ENCODE measurements around the gene KNDC1.
"Not testable (repeated sequence)": the region's sequence is repeated elsewhere in the genome, so short reads cannot be mapped to it uniquely, and the experiment has no call there.

The KNDC1 gene

GRCh38 chr10:133159950-133160825 is at the start of gene KNDC1:
KNDC1 (plus strand) TSS chr10:133160219; CDS start chr10:133160468, 249 bp downstream.
- DNase-seq, result no peak

GRCh38 chr10:133110609-133111275 is 49.3 kb upstream of the KNDC1 start:
- DNase-seq, result no peak

- DNase-seq, result not testable (repeated sequence)
These were observed 48.4 kb upstream of the KNDC1 start for GRCh38 chr10:133111640-133112039.

GRCh38 chr10:133113146-133113830 is 46.7 kb upstream of the KNDC1 start:
- no peak for DNase-seq

- no peak for DNase-seq
These were observed 46.2 kb upstream of the KNDC1 start for GRCh38 chr10:133113847-133114246.

- no peak for DNase-seq
These were observed 45.8 kb upstream of the KNDC1 start for GRCh38 chr10:133114251-133114650.

GRCh38 chr10:133114726-133115452 is 45.1 kb upstream of the KNDC1 start:
- DNase-seq, result no peak

GRCh38 chr10:133115453-133115842 is 44.6 kb upstream of the KNDC1 start:
- no peak for DNase-seq

GRCh38 chr10:133115976-133116375 is 44.0 kb upstream of the KNDC1 start:
- DNase-seq, result no peak

GRCh38 chr10:133116455-133116854 is 43.6 kb upstream of the KNDC1 start:
- no peak for DNase-seq

- DNase-seq, result no peak
These were observed 42.9 kb upstream of the KNDC1 start for GRCh38 chr10:133117036-133117687.

- DNase-seq, result no peak
These were observed 42.3 kb upstream of the KNDC1 start for GRCh38 chr10:133117688-133118071.

- no peak for DNase-seq
These were observed 38.5 kb upstream of the KNDC1 start for GRCh38 chr10:133121479-133121878.

- no peak for DNase-seq
These were observed 37.7 kb upstream of the KNDC1 start for GRCh38 chr10:133122171-133122935.

GRCh38 chr10:133123050-133123745 is 36.8 kb upstream of the KNDC1 start:
- no peak for DNase-seq

- DNase-seq, result no peak
These were observed 36.2 kb upstream of the KNDC1 start for GRCh38 chr10:133123746-133124356.

GRCh38 chr10:133124357-133125211 is 35.4 kb upstream of the KNDC1 start:
- no peak for DNase-seq

GRCh38 chr10:133125901-133126300 is 34.1 kb upstream of the KNDC1 start:
- DNase-seq, result no peak

Measured in activated CD4-positive, alpha-beta T cell treated with anti-CD3 and anti-CD28 coated beads, Interleukin-2, amount 50 U/mL, for 1 hour (primary cell).